H1 (cell line): ENCODE data around the gene NOP9. TPM values are rescaled to one million over a fixed set of nuclear protein-coding genes. Genes with fewer than 3 reads are reported as not detected.

ENCODE experiments used
- BACH1 ChIP-seq: IDR thresholded peaks from 2 replicates; pipeline ENCODE4 v1.6.1; 2012; ENCODE audit warnings: low read length, improper control_type of control experiment
- NANOG ChIP-seq: IDR thresholded peaks from 2 replicates; pipeline ENCODE4 v1.6.1; 2011; ENCODE audit warnings: low read length, low read depth, mild to moderate bottlenecking, inconsistent platforms; ENCODE audit not compliant: insufficient read depth, poor library complexity, severe bottlenecking
- RBBP5 ChIP-seq: IDR thresholded peaks from 2 replicates; pipeline ENCODE4 v1.7.1; 2012; ENCODE audit warnings: low read depth, mild to moderate bottlenecking, inconsistent platforms, low read length, moderate library complexity, borderline replicate concordance
- SIN3A ChIP-seq, 2 experiments: IDR thresholded peaks in 1 of 2; conservative IDR thresholded peaks in 1 of 2; 2 replicates each; pipeline ENCODE4 v1.6.1; 2011 to 2012; ENCODE audit warnings: low read length in 2 of 2, improper control_type of control experiment in 1 of 2, low read depth in 1 of 2, mild to moderate bottlenecking in 1 of 2
- SP4 ChIP-seq: IDR thresholded peaks from 2 replicates; pipeline ENCODE4 v1.6.1; 2012; ENCODE audit warnings: low read length, inconsistent platforms
- polyA plus RNA-seq, 7 experiments: library from polyadenylated mRNA; depleted of rRNA in 3 of 7; stranded (reverse) in 5 of 7; unstranded in 2 of 7; fragments of >200 nt in 5 of 7; fragments of 200-250 nt in 2 of 7; gene quantifications; 1 replicate in 5 of 7; 2 replicates in 1 of 7; 4 replicates in 1 of 7; pipeline versions ENCODE4 v1.2.1 to v1.2.3, GENCODE V29; 2011 to 2013; ENCODE audit warnings: missing spikeins in 2 of 7, mixed read lengths in 2 of 7
- total RNA-seq: library from RNA; stranded (reverse); fragmentation: NEBNext Ultra II Directional; extraction: Animal tissue kit (Norgen Biotek cat#: 25700); gene quantifications from 2 replicates; pipeline ENCODE4 v1.2.1, GENCODE V29; 2021

Gene NOP9
- total and polyA plus RNA-seq, 2 of the 8 experiments (the other 6 are each of a cell fraction or from before 2014, with no cell fraction given), result 17.8 to 34.8 TPM

DNA sequence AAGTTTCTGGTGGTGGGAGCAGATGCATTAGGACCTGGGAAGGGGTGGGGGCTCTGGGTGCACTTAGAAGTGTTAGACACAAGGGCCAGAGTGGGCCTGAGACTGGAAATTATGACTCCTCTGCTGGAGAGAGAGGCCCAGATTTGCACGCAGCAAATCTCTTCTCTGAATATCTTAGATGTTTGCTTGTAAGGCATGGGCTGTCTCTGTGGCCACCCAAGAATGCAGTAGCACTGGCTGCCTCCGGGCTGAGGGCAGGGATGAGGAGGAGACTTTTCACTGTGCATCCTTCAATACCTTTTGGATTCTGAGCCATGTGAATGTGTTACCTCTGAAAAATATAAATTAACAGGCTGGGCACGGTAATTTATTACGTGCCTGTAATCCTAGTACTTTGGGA lies 14.3 kb upstream of the NOP9 start (continued):
- TF ChIP-seq NANOG (no peak), SP4 (no peak), BACH1 (no peak), SIN3A (conservative IDR thresholded peaks at IDR 0.05 in 1 of 2, IDR thresholded peaks at IDR 0.05 in 1 of 2; ENCODE audit: low read depth in 1 of 2, low read length in 2 of 2) (no peak), RBBP5 (no peak)
